Ovary (tissue), 9 donors: ENCODE results near the gene CSNK1G2. TPM values are rescaled to one million over a fixed set of nuclear protein-coding genes. Genes with fewer than 3 reads are reported as not detected.
A peak's percentile ranks its signal among the peaks of the same experiment; 100 is the strongest.

Experiments
- DNase-seq, 5 donors: peaks; one replicate each; pipeline ENCODE4 v3.0.0-alpha.2; 2019 to 2020
- H3K27ac ChIP-seq, 2 donors: fragments of 200-600 bp; one replicate each; pipeline versions ENCODE4 v1.5.1 to v1.8.0; 2019 to 2022
- H3K27me3 ChIP-seq: fragments of 200-600 bp; one replicate; pipeline ENCODE4 v1.8.0; 2022
- H3K36me3 ChIP-seq: fragments of 200-600 bp; sonication (generic); one replicate; pipeline ENCODE4 v1.5.1; 2019
- H3K4me1 ChIP-seq: one replicate; pipeline ENCODE4 v1.8.1; 2013; ENCODE audit warnings: mild to moderate bottlenecking, moderate library complexity; ENCODE audit not compliant: insufficient read depth
- H3K4me3 ChIP-seq: fragments of 200-600 bp; sonication (generic); one replicate; pipeline ENCODE4 v1.5.1; 2017
- H3K9me3 ChIP-seq, 2 donors: fragments of 200-600 bp in 1 of 2; sonication (generic) in 1 of 2; one replicate each; pipeline versions ENCODE4 v1.5.1 to v1.8.1; 2013 to 2019; ENCODE audit warnings: mild to moderate bottlenecking in 1 of 2, moderate library complexity in 1 of 2
- CTCF ChIP-seq, 3 donors: fragments of 450-650 bp in 2 of 3; fragments of 200-600 bp in 1 of 3; IDR thresholded peaks; one replicate each; pipeline versions ENCODE4 v1.5.1 to v1.8.0; 2016 to 2022; ENCODE audit warnings: antibody characterized with exemption in 3 of 3, mild to moderate bottlenecking in 1 of 3
- EP300 ChIP-seq: sonication (generic); formaldehyde crosslinking; IDR thresholded peaks from one replicate; pipeline ENCODE4 v1.6.1; 2017; ENCODE audit warnings: antibody characterized with exemption
- POLR2A ChIP-seq: fragments of 450-650 bp; IDR thresholded peaks from one replicate; pipeline ENCODE4 v1.6.1; 2017; ENCODE audit warnings: antibody characterized with exemption, mild to moderate bottlenecking, moderate library complexity
- WGBS, 3 donors: extraction: QIAGEN DNeasy Blood & Tissue Kit in 1 of 3; methylation state at CpG; one replicate each; pipeline versions ENCODE4 v1.1.5 to v1.1.7; 2013 to 2017; 5-methylcytosine and 5-hydroxymethylcytosine counted together
- intact Hi-C, 4 donors: fragments of 100-400 bp; cut with DNase I; formaldehyde crosslinking; loops; one replicate each; pipeline versions ENCODE4 v1.11.0 to v1.15.1; 2022 to 2023
- polyA plus RNA-seq, 2 donors: library from polyadenylated mRNA; stranded (reverse); fragments of 200-250 nt in 1 of 2; fragments of 350-450 nt in 1 of 2; fragmentation: Illumina TruSeq in 1 of 2; extraction: RNeasy Lipid Tissue Mini Kit (QIAGEN cat#74804) in 1 of 2; gene quantifications; one replicate each; pipeline ENCODE4 v1.2.3, GENCODE V29; 2013 to 2014
- total RNA-seq, 7 donors: library from RNA; depleted of rRNA in 2 of 7; stranded (reverse); fragments of >200 nt in 2 of 7; fragmentation: NEBNext Ultra II Directional in 3 of 7; extraction: Animal tissue kit (Norgen Biotek cat#: 25700) in 3 of 7; gene quantifications; one replicate each; pipeline versions ENCODE4 v1.1.0 to v1.2.4, GENCODE V29; 2016 to 2023
- donor health status: DM: no; HTN: no; CAD: no; lungs with moderate emphysema.
- donor health status: DM: no; HTN: no; CAD: no.
- donor health status: Bipolar disorder and iron deficiency.
- donor health status: DM: yes; HTN: yes; CAD: no.
- donor health status: DM: no; HTN: no; CAD: no.
- donor health status: DM: yes; HTN: yes; CAD: no.

CSNK1G2 gene
- total and polyA plus RNA-seq, 9 donors = 5.9 to 65.4 (median 50.3) TPM

- Histone ChIP-seq H3K27ac (no peak overlapping the region), H3K27me3 (no peaks in the 10 kb centered on the region), H3K4me3 (no peak overlapping the region), H3K9me3 (no peaks in the 10 kb centered on the region), H3K4me1 (peaks cover 16% of the 10 kb centered on the region), H3K36me3 (no peaks in the 10 kb centered on the region)
- 82 to 93% (median 88%) methylated on average over 35 to 37 of the region's 37 CpGs for WGBS, 3 donors
- intact Hi-C loops = no loop called here
- TF ChIP-seq EP300 = no peak
- no peak for TF ChIP-seq POLR2A
- TF ChIP-seq CTCF (IDR thresholded peaks at IDR 0.05) = no peak
- DNase-seq = peak in 1 of 5 donors; percentile 45
Observed at GRCh38 chr19:1911995-1912394, 29.0 kb upstream of the CSNK1G2 start.

GRCh38 chr19:1912760-1913505 lies 28.0 kb upstream of the CSNK1G2 start:
- TF ChIP-seq POLR2A = no peak
- no peak for TF ChIP-seq CTCF (IDR thresholded peaks at IDR 0.05)
- TF ChIP-seq EP300 = no peak
- 95 to 97% (median 97%) methylated on average over 76 to 77 of the region's 77 CpGs for WGBS, 3 donors
- intact Hi-C loops = no loop called here
- Histone ChIP-seq H3K36me3 (no peaks in the 10 kb centered on the region), H3K4me3 (no peak overlapping the region), H3K4me1 (peaks cover 11% of the 10 kb centered on the region), H3K27me3 (no peaks in the 10 kb centered on the region), H3K27ac (no peak overlapping the region), H3K9me3 (no peaks in the 10 kb centered on the region)
- DNase-seq = no peak

GRCh38 chr19:1913781-1914577 lies 27.0 kb upstream of the CSNK1G2 start:
- Histone ChIP-seq H3K27me3 (no peaks in the 10 kb centered on the region), H3K4me3 (no peak overlapping the region), H3K27ac (no peak overlapping the region), H3K9me3 (no peaks in the 10 kb centered on the region), H3K36me3 (no peaks in the 10 kb centered on the region), H3K4me1 (peaks cover 6% of the 10 kb centered on the region)
- WGBS, 3 donors = 80 to 84% (median 82%) methylated on average over 23 of the region's 23 CpGs
- peak in 1 of 5 donors; percentile 30 for DNase-seq
- TF ChIP-seq CTCF (IDR thresholded peaks at IDR 0.05) = no peak
- no peak for TF ChIP-seq POLR2A
- no peak for TF ChIP-seq EP300
- intact Hi-C loops = no loop called here

- Histone ChIP-seq H3K27ac (no peak overlapping the region), H3K9me3 (no peaks in the 10 kb centered on the region), H3K4me3 (no peak overlapping the region), H3K4me1 (peaks cover under 1% of the 10 kb centered on the region), H3K27me3 (no peaks in the 10 kb centered on the region), H3K36me3 (no peaks in the 10 kb centered on the region)
- intact Hi-C loops = no loop called here
- no peak for DNase-seq
- TF ChIP-seq CTCF (IDR thresholded peaks at IDR 0.05) (no peak), EP300 (no peak), POLR2A (no peak)
- WGBS, 3 donors = 87 to 91% (median 90%) methylated on average over 21 to 23 of the region's 23 CpGs
Observed at GRCh38 chr19:1914826-1915341, 26.1 kb upstream of the CSNK1G2 start.
